Neuronal stem cell (in vitro differentiated cells): Measurements from ENCODE around the gene HOXD13.

Experiments used
- DNase-seq: peaks from one replicate; pipeline ENCODE4 v3.0.0-alpha.2; 2013; ENCODE audit warnings: low spot score
- H2AFZ ChIP-seq: one replicate; pipeline ENCODE4 v1.6.1; 2013; ENCODE audit warnings: mild to moderate bottlenecking, low read length, inconsistent platforms
- H2AK5ac ChIP-seq: 2 replicates; pipeline ENCODE4 v1.6.1; 2013; ENCODE audit warnings: low read depth, mild to moderate bottlenecking, inconsistent platforms, low read length, moderate library complexity, mixed read lengths
- H2BK120ac ChIP-seq: 2 replicates; pipeline ENCODE4 v1.6.1; 2013; ENCODE audit warnings: low read depth, mild to moderate bottlenecking, inconsistent platforms, low read length, moderate library complexity, mixed read lengths
- H2BK12ac ChIP-seq: one replicate; pipeline ENCODE4 v1.6.1; 2013; ENCODE audit warnings: low read length, inconsistent platforms
- H2BK15ac ChIP-seq: 2 replicates; pipeline ENCODE4 v1.6.1; 2013; ENCODE audit warnings: mild to moderate bottlenecking, low read length, inconsistent platforms, mixed read lengths
- H2BK5ac ChIP-seq: one replicate; pipeline ENCODE4 v1.6.1; 2013; ENCODE audit warnings: inconsistent platforms, mild to moderate bottlenecking, low read length, moderate library complexity
- H3K14ac ChIP-seq: one replicate; pipeline ENCODE4 v1.6.1; 2013; ENCODE audit warnings: low read length, inconsistent platforms
- H3K18ac ChIP-seq: 2 replicates; pipeline ENCODE4 v1.6.1; 2013; ENCODE audit warnings: low read length, inconsistent platforms
- H3K23ac ChIP-seq: 2 replicates; pipeline ENCODE4 v1.6.1; 2013; ENCODE audit warnings: low read depth, mild to moderate bottlenecking, mixed read lengths, low read length, inconsistent platforms; ENCODE audit not compliant: poor library complexity
- H3K27ac ChIP-seq: replicated peaks from 3 replicates; pipeline ENCODE4 v1.5.1; 2013; ENCODE audit warnings: low read length, inconsistent platforms
- H3K27me3 ChIP-seq, 3 experiments: 2 replicates each; pipeline ENCODE4 v1.6.1; 2013; ENCODE audit warnings: low read length in 3 of 3, mild to moderate bottlenecking in 2 of 3, inconsistent platforms in 1 of 3, low read depth in 1 of 3, mixed read lengths in 1 of 3, moderate library complexity in 1 of 3; ENCODE audit not compliant: control insufficient read depth in 3 of 3, insufficient read depth in 3 of 3
- H3K36me3 ChIP-seq, 2 donors: replicated peaks in 1 of 2; 2 replicates each; pipeline ENCODE4 v1.6.1; 2013; ENCODE audit warnings: low read length in 2 of 2; ENCODE audit not compliant: control insufficient read depth in 2 of 2, insufficient read depth in 2 of 2
- H3K4ac ChIP-seq: 2 replicates; pipeline ENCODE4 v1.6.1; 2013; ENCODE audit warnings: inconsistent platforms, mild to moderate bottlenecking, low read length, moderate library complexity
- H3K4me1 ChIP-seq, 2 donors: 1 replicate in 1 of 2; 2 replicates in 1 of 2; pipeline ENCODE4 v1.6.1; 2013; ENCODE audit warnings: low read length in 2 of 2, low read depth in 1 of 2; ENCODE audit not compliant: control insufficient read depth in 2 of 2, insufficient read depth in 1 of 2
- H3K4me2 ChIP-seq: one replicate; pipeline ENCODE4 v1.6.1; 2013; ENCODE audit warnings: mild to moderate bottlenecking, low read length, inconsistent platforms; ENCODE audit not compliant: insufficient read depth, poor library complexity, severe bottlenecking
- H3K4me3 ChIP-seq, 2 donors: 2 replicates each; pipeline ENCODE4 v1.5.1; 2013; ENCODE audit warnings: low read length in 2 of 2, mild to moderate bottlenecking in 2 of 2, inconsistent platforms in 1 of 2, moderate library complexity in 1 of 2
- H3K79me1 ChIP-seq: one replicate; pipeline ENCODE4 v1.6.1; 2013; ENCODE audit warnings: low read depth, mild to moderate bottlenecking, inconsistent platforms, low read length, moderate library complexity
- H3K9ac ChIP-seq: one replicate; pipeline ENCODE4 v1.6.1; 2013; ENCODE audit warnings: mild to moderate bottlenecking, low read depth, low read length, inconsistent platforms; ENCODE audit not compliant: poor library complexity
- H3K9me3 ChIP-seq, 2 donors: replicated peaks in 1 of 2; 2 replicates each; pipeline versions ENCODE3 to v1.6.1; 2013; ENCODE audit warnings: low read length in 2 of 2, mild to moderate bottlenecking in 2 of 2, inconsistent platforms in 1 of 2, low read depth in 1 of 2, mixed read lengths in 1 of 2, moderate library complexity in 1 of 2; ENCODE audit not compliant: control insufficient read depth in 2 of 2, insufficient read depth in 1 of 2
- H4K8ac ChIP-seq: one replicate; pipeline ENCODE4 v1.6.1; 2013; ENCODE audit warnings: low read depth, mild to moderate bottlenecking, inconsistent platforms, low read length, moderate library complexity
- H4K91ac ChIP-seq: one replicate; pipeline ENCODE4 v1.6.1; 2013; ENCODE audit warnings: low read length, low read depth, mild to moderate bottlenecking, inconsistent platforms; ENCODE audit not compliant: poor library complexity
- WGBS, 2 donors: extraction: QIAGEN DNeasy Blood & Tissue Kit; methylation state at CpG; one replicate each; pipeline ENCODE4 v1.1.7; 2013; ENCODE audit warnings: missing lambda C conversion rate in 2 of 2, mixed read lengths in 1 of 2; ENCODE audit not compliant: insufficient read length in 2 of 2, insufficient replicate concordance in 1 of 2; ENCODE audit errors: extremely low coverage in 2 of 2; 5-methylcytosine and 5-hydroxymethylcytosine counted together

HOXD13 gene

GRCh38 chr2:176120364-176121189 lies 28.1 kb downstream of the HOXD13 start:
- no peak for DNase-seq
- WGBS, 2 donors: no CpG with 5 or more reads among the region's 13 CpGs
- H2AK5ac ChIP-seq: no peak overlapping the region
- no peak overlapping the region for H2BK5ac ChIP-seq
- H3K27me3 ChIP-seq: peaks cover 73 to 99% (median 99%) of the 10 kb centered on the region in 3 experiments
- H3K4me1 ChIP-seq: no peaks in the 10 kb centered on the region
- H3K79me1 ChIP-seq: no peaks in the 10 kb centered on the region
- H3K36me3 ChIP-seq: no peaks in the 10 kb centered on the region
- H2BK12ac ChIP-seq: no peak overlapping the region
- no peak overlapping the region for H3K4me3 ChIP-seq
- no peak overlapping the region for H4K8ac ChIP-seq
- H4K91ac ChIP-seq: no peak overlapping the region
- H3K4ac ChIP-seq: no peak overlapping the region
- H3K23ac ChIP-seq: no peak overlapping the region
- no peak overlapping the region for H3K18ac ChIP-seq
- no peak overlapping the region for H2AFZ ChIP-seq
- H3K4me2 ChIP-seq: no peak overlapping the region
- peaks cover 5 to 7% of the 10 kb centered on the region in 2 donors for H3K9me3 ChIP-seq
- H3K27ac ChIP-seq: no peak overlapping the region
- H3K14ac ChIP-seq: no peak overlapping the region
- no peak overlapping the region for H3K9ac ChIP-seq
- no peak overlapping the region for H2BK15ac ChIP-seq
- H2BK120ac ChIP-seq: no peak overlapping the region

- no peak overlapping the region for H3K4me3 ChIP-seq
- H3K4ac ChIP-seq: no peak overlapping the region
- H3K36me3 ChIP-seq: no peaks in the 10 kb centered on the region
- H3K27me3 ChIP-seq: peaks cover 67 to 99% (median 97%) of the 10 kb centered on the region in 3 experiments
- H3K14ac ChIP-seq: no peak overlapping the region
- no peak overlapping the region for H2BK15ac ChIP-seq
- no peak overlapping the region for H3K18ac ChIP-seq
- H2BK12ac ChIP-seq: no peak overlapping the region
- H3K4me1 ChIP-seq: no peaks in the 10 kb centered on the region
- H3K23ac ChIP-seq: no peak overlapping the region
- peaks cover 5 to 7% of the 10 kb centered on the region in 2 donors for H3K9me3 ChIP-seq
- no peak overlapping the region for H2AK5ac ChIP-seq
- H2BK120ac ChIP-seq: no peak overlapping the region
- H4K8ac ChIP-seq: no peak overlapping the region
- peak overlapping the region; percentile 95 for H2AFZ ChIP-seq
- no peak overlapping the region for H3K4me2 ChIP-seq
- H3K27ac ChIP-seq: no peak overlapping the region
- DNase-seq: no peak
- WGBS, 2 donors: no CpG with 5 or more reads among the region's 53 CpGs
- no peak overlapping the region for H4K91ac ChIP-seq
- no peaks in the 10 kb centered on the region for H3K79me1 ChIP-seq
- H2BK5ac ChIP-seq: no peak overlapping the region
- H3K9ac ChIP-seq: no peak overlapping the region
Observed at GRCh38 chr2:176121190-176122051, 28.9 kb downstream of the HOXD13 start.

DNA sequence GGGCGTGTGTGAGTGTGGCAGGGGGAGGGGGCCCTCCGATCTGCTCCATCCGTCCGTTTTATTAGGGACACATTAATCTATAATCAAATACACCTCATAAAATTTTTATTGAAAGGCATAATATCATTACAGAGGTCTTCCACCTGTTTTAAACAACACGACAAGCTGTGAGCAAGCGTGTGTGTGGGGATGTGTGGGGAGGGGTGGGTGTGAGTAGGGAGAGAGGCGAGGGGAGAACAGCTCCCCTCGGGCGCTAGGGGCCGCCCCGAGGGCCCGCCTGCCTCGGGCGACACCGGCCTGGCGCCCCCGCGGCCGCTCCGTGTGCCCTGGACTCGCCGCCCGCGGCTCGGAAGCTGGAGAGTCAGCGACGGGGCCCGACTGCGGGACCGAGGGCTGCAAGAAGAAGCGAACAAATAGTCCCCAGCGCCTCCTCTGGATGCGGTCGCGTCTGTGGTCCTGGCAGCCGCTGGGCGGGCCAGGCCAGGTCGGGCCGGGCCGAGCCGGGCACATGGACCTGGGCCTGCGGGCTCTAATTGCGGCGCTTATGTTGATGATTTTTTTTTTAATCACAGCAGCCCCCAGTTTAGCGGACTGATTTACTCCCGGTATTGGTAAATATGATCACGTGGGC lies 29.6 kb downstream of the HOXD13 start:
- H3K14ac ChIP-seq: no peak overlapping the region
- H2BK12ac ChIP-seq: no peak overlapping the region
- H3K4me3 ChIP-seq: peak overlapping the region; percentile 26 to 36
- H2BK120ac ChIP-seq: no peak overlapping the region
- no peak overlapping the region for H3K18ac ChIP-seq
- H3K4ac ChIP-seq: no peak overlapping the region
- H2BK5ac ChIP-seq: no peak overlapping the region
- H2AK5ac ChIP-seq: no peak overlapping the region
- no peak overlapping the region for H3K9ac ChIP-seq
- H3K23ac ChIP-seq: no peak overlapping the region
- no peaks in the 10 kb centered on the region for H3K79me1 ChIP-seq
- H4K8ac ChIP-seq: no peak overlapping the region
- H3K9me3 ChIP-seq: peaks cover 0 to 2% of the 10 kb centered on the region in 2 donors
- H3K4me2 ChIP-seq: peak overlapping the region; percentile 68
- H3K36me3 ChIP-seq: no peaks in the 10 kb centered on the region
- H3K27me3 ChIP-seq: peaks cover 64 to 98% (median 95%) of the 10 kb centered on the region in 3 experiments
- no peak overlapping the region for H2BK15ac ChIP-seq
- no peak overlapping the region for H4K91ac ChIP-seq
- no peak for DNase-seq
- H3K27ac ChIP-seq: no peak overlapping the region
- H2AFZ ChIP-seq: peak overlapping the region; percentile 95
- H3K4me1 ChIP-seq: no peaks in the 10 kb centered on the region
- WGBS, 2 donors: no CpG with 5 or more reads among the region's 47 CpGs
